Sigmoid colon (tissue), 7 donors: Measurements from ENCODE around the gene ZNF532. TPM values are rescaled to one million over a fixed set of nuclear protein-coding genes. Genes with fewer than 3 reads are reported as not detected.

Experiments used
- DNase-seq: peaks from one replicate; pipeline ENCODE4 v3.0.0-alpha.2; 2019
- H3K27ac ChIP-seq, 4 donors: fragments of 200-600 bp; sonication (generic); one replicate each; pipeline ENCODE4 v1.5.1; 2016 to 2019; ENCODE audit warnings: mild to moderate bottlenecking in 1 of 4
- H3K27me3 ChIP-seq, 3 donors: fragments of 200-600 bp; sonication (generic); one replicate each; pipeline ENCODE4 v1.5.1; 2019; ENCODE audit warnings: mild to moderate bottlenecking in 1 of 3
- H3K36me3 ChIP-seq, 4 donors: fragments of 200-600 bp; sonication (generic); one replicate each; pipeline ENCODE4 v1.5.1; 2016 to 2019
- H3K4me1 ChIP-seq, 4 donors: fragments of 200-600 bp; sonication (generic); one replicate each; pipeline ENCODE4 v1.5.1; 2017 to 2019
- H3K4me3 ChIP-seq, 4 donors: fragments of 200-600 bp; sonication (generic); one replicate each; pipeline ENCODE4 v1.5.1; 2017 to 2019; ENCODE audit warnings: mild to moderate bottlenecking in 2 of 4, moderate library complexity in 1 of 4
- H3K9me3 ChIP-seq, 4 donors: fragments of 200-600 bp in 3 of 4; sonication (generic) in 3 of 4; one replicate each; pipeline versions ENCODE4 v1.5.1 to v1.6.1; 2013 to 2019
- EP300 ChIP-seq, 4 donors: sonication (generic); formaldehyde crosslinking; IDR thresholded peaks; one replicate each; pipeline ENCODE4 v1.6.1; 2017; ENCODE audit warnings: antibody characterized with exemption in 4 of 4
- POLR2A ChIP-seq, 2 donors: fragments of 450-650 bp; IDR thresholded peaks; one replicate each; pipeline ENCODE4 v1.6.1; 2016; ENCODE audit warnings: antibody characterized with exemption in 2 of 2, mild to moderate bottlenecking in 2 of 2, moderate library complexity in 2 of 2
- POLR2AphosphoS5 ChIP-seq, 4 donors: sonication (generic); formaldehyde crosslinking; IDR thresholded peaks; one replicate each; pipeline ENCODE4 v1.6.1; 2017; ENCODE audit warnings: antibody characterized with exemption in 4 of 4
- WGBS, 2 donors: extraction: QIAGEN DNeasy Blood & Tissue Kit; methylation state at CpG; one replicate each; pipeline ENCODE4 v1.1.7; 2013; 5-methylcytosine and 5-hydroxymethylcytosine counted together
- intact Hi-C: fragments of 100-400 bp; cut with DNase I; formaldehyde crosslinking; loops from one replicate; pipeline ENCODE4 v1.15.1; 2023
- polyA plus RNA-seq, 3 donors: library from polyadenylated mRNA; stranded (reverse); fragments of 200-250 nt; gene quantifications; one replicate each; pipeline ENCODE4 v1.2.3, GENCODE V29; 2013
- total RNA-seq, 4 donors: library from RNA; depleted of rRNA; stranded (reverse); fragments of >200 nt; gene quantifications; one replicate each; pipeline ENCODE4 v1.1.0, GENCODE V29; 2016
- TF ChIP-seq, protein P1 (sequence below), 4 experiments: fragments of 450-650 bp in 3 of 4; fragments of 200-600 bp in 1 of 4; IDR thresholded peaks; one replicate each; pipeline ENCODE4 v1.5.1; 2016 to 2019; ENCODE audit warnings: antibody characterized with exemption in 4 of 4, mild to moderate bottlenecking in 3 of 4, moderate library complexity in 2 of 4
- donor health status: healthy with polysubstance abuse.
- donor health status: Bipolar disorder and iron deficiency.
- donor health status: healthy.

The ZNF532 gene
- total and polyA plus RNA-seq, 7 donors: 1.4 to 104 (median 71.0) TPM

- no peaks in the 10 kb centered on the region for H3K27me3 ChIP-seq
- DNase-seq: no peak
- no peaks in the 10 kb centered on the region for H3K36me3 ChIP-seq
- H3K27ac ChIP-seq: no peak overlapping the region
- TF ChIP-seq EP300 (IDR thresholded peaks at IDR 0.05) (no peak), POLR2A (IDR thresholded peaks at IDR 0.05) (no peak), POLR2AphosphoS5 (IDR thresholded peaks at IDR 0.05) (no peak)
- TF ChIP-seq, protein P1, sequence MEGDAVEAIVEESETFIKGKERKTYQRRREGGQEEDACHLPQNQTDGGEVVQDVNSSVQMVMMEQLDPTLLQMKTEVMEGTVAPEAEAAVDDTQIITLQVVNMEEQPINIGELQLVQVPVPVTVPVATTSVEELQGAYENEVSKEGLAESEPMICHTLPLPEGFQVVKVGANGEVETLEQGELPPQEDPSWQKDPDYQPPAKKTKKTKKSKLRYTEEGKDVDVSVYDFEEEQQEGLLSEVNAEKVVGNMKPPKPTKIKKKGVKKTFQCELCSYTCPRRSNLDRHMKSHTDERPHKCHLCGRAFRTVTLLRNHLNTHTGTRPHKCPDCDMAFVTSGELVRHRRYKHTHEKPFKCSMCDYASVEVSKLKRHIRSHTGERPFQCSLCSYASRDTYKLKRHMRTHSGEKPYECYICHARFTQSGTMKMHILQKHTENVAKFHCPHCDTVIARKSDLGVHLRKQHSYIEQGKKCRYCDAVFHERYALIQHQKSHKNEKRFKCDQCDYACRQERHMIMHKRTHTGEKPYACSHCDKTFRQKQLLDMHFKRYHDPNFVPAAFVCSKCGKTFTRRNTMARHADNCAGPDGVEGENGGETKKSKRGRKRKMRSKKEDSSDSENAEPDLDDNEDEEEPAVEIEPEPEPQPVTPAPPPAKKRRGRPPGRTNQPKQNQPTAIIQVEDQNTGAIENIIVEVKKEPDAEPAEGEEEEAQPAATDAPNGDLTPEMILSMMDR (IDR thresholded peaks at IDR 0.05): no peak
- intact Hi-C loops: no loop called here
- WGBS, 2 donors: 23 to 66% methylated on average over 2 of the region's 2 CpGs
- no peaks in the 10 kb centered on the region for H3K9me3 ChIP-seq
- no peak overlapping the region for H3K4me3 ChIP-seq
- H3K4me1 ChIP-seq: no peaks in the 10 kb centered on the region
Observed at GRCh38 chr18:58843688-58844035, 21.0 kb upstream of the ZNF532 start.

- no peaks in the 10 kb centered on the region for H3K9me3 ChIP-seq
- no peaks in the 10 kb centered on the region for H3K4me1 ChIP-seq
- H3K27ac ChIP-seq: no peak overlapping the region
- H3K36me3 ChIP-seq: no peaks in the 10 kb centered on the region
- no peaks in the 10 kb centered on the region for H3K27me3 ChIP-seq
- WGBS, 2 donors: 91 to 93% methylated on average over 4 of the region's 4 CpGs
- no peak for DNase-seq
- intact Hi-C loops: no loop called here
- no peak overlapping the region for H3K4me3 ChIP-seq
- TF ChIP-seq POLR2AphosphoS5 (IDR thresholded peaks at IDR 0.05) (no peak), POLR2A (IDR thresholded peaks at IDR 0.05) (no peak), EP300 (IDR thresholded peaks at IDR 0.05) (no peak)
- TF ChIP-seq, protein P1 (IDR thresholded peaks at IDR 0.05): no peak
Observed at GRCh38 chr18:58844871-58845270, 19.8 kb upstream of the ZNF532 start.

DNA sequence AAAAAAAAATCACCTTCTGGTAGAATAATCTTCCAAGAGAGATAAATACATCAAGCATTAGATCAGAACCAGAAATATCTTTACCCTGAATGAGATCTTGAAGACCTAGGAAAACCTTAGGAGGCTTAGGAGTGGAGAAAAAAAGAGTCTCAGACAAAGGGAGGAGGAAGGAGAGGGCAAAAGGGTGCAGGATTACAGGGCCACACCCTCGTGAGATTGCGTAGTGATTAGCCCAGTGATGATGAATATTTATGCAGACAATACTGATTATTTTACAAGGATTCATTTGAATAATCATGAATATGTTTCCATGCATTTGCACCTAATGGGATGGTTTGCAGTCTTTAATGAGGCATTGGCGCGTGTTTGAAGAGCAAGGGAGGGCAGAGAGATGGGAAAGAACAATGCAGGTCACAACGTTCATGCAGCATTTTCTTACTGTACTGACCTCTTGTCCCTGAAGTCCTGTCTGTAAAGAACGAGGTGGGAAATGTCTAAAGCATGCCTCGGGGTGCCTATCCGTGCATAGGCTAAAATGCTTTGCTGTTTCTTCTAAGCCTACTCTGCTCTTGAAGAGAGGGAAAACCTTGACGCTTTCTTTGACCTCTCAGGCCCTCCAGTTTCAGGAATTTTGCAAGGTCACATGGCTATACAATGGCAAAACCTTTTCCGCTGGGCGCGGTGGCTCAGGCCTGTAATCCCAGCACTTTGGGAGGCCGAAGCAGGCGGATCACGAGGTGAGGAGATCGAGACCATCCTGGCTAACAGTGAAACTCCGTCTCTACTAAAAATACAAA, 18.6 kb upstream of the ZNF532 start:
- no peak overlapping the region for H3K4me3 ChIP-seq
- no peaks in the 10 kb centered on the region for H3K36me3 ChIP-seq
- intact Hi-C loops: no loop called here
- no peaks in the 10 kb centered on the region for H3K27me3 ChIP-seq
- no peak overlapping the region for H3K27ac ChIP-seq
- DNase-seq: no peak
- TF ChIP-seq EP300 (IDR thresholded peaks at IDR 0.05): no peak
- no peak for TF ChIP-seq POLR2AphosphoS5 (IDR thresholded peaks at IDR 0.05)
- TF ChIP-seq, protein P1 (IDR thresholded peaks at IDR 0.05): no peak
- TF ChIP-seq POLR2A (IDR thresholded peaks at IDR 0.05): no peak
- no peaks in the 10 kb centered on the region for H3K4me1 ChIP-seq
- H3K9me3 ChIP-seq: no peaks in the 10 kb centered on the region
- 75 to 88% methylated on average over 17 of the region's 17 CpGs for WGBS, 2 donors

DNA sequence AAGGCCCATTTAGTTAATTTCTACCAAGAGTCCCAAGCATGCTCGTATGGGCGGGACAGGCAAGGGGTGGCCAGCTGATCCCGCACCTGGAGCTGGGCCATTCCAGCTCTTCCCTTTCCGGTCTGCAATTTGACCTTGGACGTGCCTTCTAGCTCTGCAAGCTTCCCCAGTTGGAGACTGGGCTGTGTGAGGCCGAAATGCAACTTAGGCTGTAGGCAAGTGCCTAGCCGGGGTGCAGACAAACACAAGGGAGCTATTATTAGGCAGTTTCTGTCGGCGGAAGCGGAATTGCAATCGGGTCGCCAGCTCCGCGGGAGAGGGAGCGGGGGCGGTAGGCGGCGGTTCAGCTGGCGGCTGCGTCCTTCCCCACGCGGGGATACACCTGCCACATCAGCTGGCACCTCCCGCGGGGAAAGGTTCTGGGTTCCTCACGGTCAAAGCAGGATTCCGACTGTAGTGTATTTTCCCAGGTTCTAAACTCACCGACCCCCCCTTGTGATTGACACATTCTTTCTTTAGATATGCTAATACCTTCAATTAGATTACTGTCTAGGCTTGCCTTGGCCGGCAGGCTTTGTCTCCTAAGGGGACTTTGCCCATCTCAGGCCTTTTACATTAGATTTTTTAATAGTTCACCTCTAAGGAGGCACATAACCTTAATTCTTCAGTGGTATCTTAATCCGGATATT, 17.1 kb upstream of the ZNF532 start:
- WGBS, 2 donors: 47 to 83% methylated on average over 29 of the region's 29 CpGs
- H3K4me1 ChIP-seq: no peaks in the 10 kb centered on the region
- peak overlapping the region in 2 of 4 donors; percentile 12 to 31 for H3K4me3 ChIP-seq
- H3K27me3 ChIP-seq: no peaks in the 10 kb centered on the region
- intact Hi-C loops: no loop called here
- TF ChIP-seq POLR2AphosphoS5 (IDR thresholded peaks at IDR 0.05) (no peak), EP300 (IDR thresholded peaks at IDR 0.05) (no peak), POLR2A (IDR thresholded peaks at IDR 0.05) (no peak)
- TF ChIP-seq, protein P1 (IDR thresholded peaks at IDR 0.05): no peak
- no peaks in the 10 kb centered on the region for H3K9me3 ChIP-seq
- DNase-seq: no peak
- H3K27ac ChIP-seq: no peak overlapping the region
- no peaks in the 10 kb centered on the region for H3K36me3 ChIP-seq
